ENCODE measurements around the gene ZNHIT3. TPM values are rescaled to one million over a fixed set of nuclear protein-coding genes. Genes with fewer than 3 reads are reported as not detected.

Gene ZNHIT3
- total and polyA plus RNA-seq, 2 of the 13 experiments (the other 11 are each of a cell fraction or from before 2014, with no cell fraction given), result 66.6 to 77.4 TPM

- 0 out of 2 replicates have a peak, but pooled peaks have one; percentile 58 for TF ChIP-seq ZNF567 (CRISPR knock-in tag; IDR thresholded peaks at IDR 0.05; ENCODE audit: borderline replicate concordance)
- TF ChIP-seq FOXP4 (CRISPR knock-in tag; IDR thresholded peaks at IDR 0.05), result no peak
- peak; percentile 100 for TF ChIP-seq TFDP1 (CRISPR knock-in tag; IDR thresholded peaks at IDR 0.05; ENCODE audit: borderline replicate concordance)
- TF ChIP-seq TOE1 (CRISPR knock-in tag; IDR thresholded peaks at IDR 0.05), result peak; percentile 82; the same call in 1 of the 2 replicates
- TF ChIP-seq ZNF776 (CRISPR knock-in tag; IDR thresholded peaks at IDR 0.05), result peak; percentile 99
- peak; percentile 78; the same call in 1 of the 2 replicates for TF ChIP-seq EEA1 (CRISPR knock-in tag; IDR thresholded peaks at IDR 0.05; ENCODE audit: borderline replicate concordance)
- no peak for TF ChIP-seq NFE2L2 (IDR thresholded peaks at IDR 0.05; ENCODE audit: low read length)
- TF ChIP-seq FOXO1 (CRISPR knock-in tag; IDR thresholded peaks at IDR 0.05), result peak; percentile 75
- no peak for TF ChIP-seq MAFG (CRISPR knock-in tag; IDR thresholded peaks at IDR 0.05)
- TF ChIP-seq DRAP1 (CRISPR knock-in tag; IDR thresholded peaks at IDR 0.05), result peak; percentile 43; the same call in 1 of the 2 replicates
- TF ChIP-seq ZBTB44 (CRISPR knock-in tag; IDR thresholded peaks at IDR 0.05), result peak; percentile 92; the same call in 1 of the 2 replicates
- no peak for TF ChIP-seq SP2 (CRISPR knock-in tag; IDR thresholded peaks at IDR 0.05)
- TF ChIP-seq HNRNPLL (IDR thresholded peaks at IDR 0.05; ENCODE audit: low read depth, low read length, poor library complexity, severe bottlenecking), result peak; percentile 83
- peak; percentile 89 for TF ChIP-seq ARHGAP35 (CRISPR knock-in tag; IDR thresholded peaks at IDR 0.05; ENCODE audit: borderline replicate concordance)
- no peak for TF ChIP-seq GFI1 (CRISPR knock-in tag; IDR thresholded peaks at IDR 0.05; ENCODE audit: borderline replicate concordance)
- peak; percentile 79; the same call in 1 of the 2 replicates for TF ChIP-seq ZNF563 (CRISPR knock-in tag; IDR thresholded peaks at IDR 0.05)
- peak; percentile 42; the same call in 1 of the 2 replicates for TF ChIP-seq BCL6 (CRISPR knock-in tag; IDR thresholded peaks at IDR 0.05)
- TF ChIP-seq ZSCAN9 (CRISPR knock-in tag; IDR thresholded peaks at IDR 0.05; ENCODE audit: borderline replicate concordance), result no peak
- no peak for TF ChIP-seq ATF4 (CRISPR knock-in tag; IDR thresholded peaks at IDR 0.05)
- peak; percentile 94; the same call in 1 of the 2 replicates for TF ChIP-seq IRF9 (CRISPR knock-in tag; IDR thresholded peaks at IDR 0.05; ENCODE audit: borderline replicate concordance)
Measured at GRCh38 chr17:36482611-36483504, 3.6 kb upstream of the ZNHIT3 start (continued).
